SK-N-SH (cell line): ENCODE results near the gene FOXP2. TPM values are rescaled to one million over a fixed set of nuclear protein-coding genes. Genes with fewer than 3 reads are reported as not detected.

ENCODE experiments used
- CTCF ChIA-PET: fragments of 300-600, 350-600 bp; formaldehyde crosslinking; extraction: SDS; loops from one replicate; lab custom pipeline; 2021; lab: Yijun Ruan, JAX
- POLR2A ChIA-PET: fragments of 350-600 bp; sonication (Branson Sonifier 250); formaldehyde crosslinking; extraction: SDS; loops from one replicate; lab custom pipeline; 2020; ENCODE audit warnings: antibody characterized with exemption, inconsistent platforms; lab: Yijun Ruan, JAX
- DNase-seq: peaks from one replicate; pipeline ENCODE4 v3.0.0; 2012
- H2AFZ ChIP-seq: fragments of 200-600 bp; sonication (generic); 2 replicates; pipeline ENCODE4 v1.8.1; 2016; ENCODE audit warnings: antibody characterized with exemption, mild to moderate bottlenecking, low read depth
- H3F3A ChIP-seq: fragments of 200-600 bp; sonication (generic); replicated peaks from 2 replicates; pipeline ENCODE3; 2016; ENCODE audit warnings: antibody characterized with exemption, mild to moderate bottlenecking; ENCODE audit not compliant: insufficient read depth
- H3K27ac ChIP-seq, 2 experiments: fragments of 200-500 bp in 1 of 2; fragments of 200-600 bp in 1 of 2; sonication (Bioruptor generic) in 1 of 2; sonication (generic), shearing (Covaris generic) in 1 of 2; 2 replicates each; pipeline versions ENCODE4 v1.5.1 to v1.6.1; 2014 to 2016; ENCODE audit warnings: low read depth in 2 of 2, inconsistent platforms in 1 of 2, low read length in 1 of 2, mild to moderate bottlenecking in 1 of 2, mixed read lengths in 1 of 2
- H3K27me3 ChIP-seq: fragments of 200-600 bp; sonication (generic), shearing (Covaris generic); 2 replicates; pipeline ENCODE4 v1.6.1; 2016; ENCODE audit warnings: mixed run types; ENCODE audit not compliant: insufficient read depth
- H3K36me3 ChIP-seq, 2 experiments: fragments of 200-500 bp in 1 of 2; fragments of 200-600 bp in 1 of 2; sonication (Bioruptor generic) in 1 of 2; sonication (generic) in 1 of 2; replicated peaks in 1 of 2; 2 replicates each; pipeline versions ENCODE3 to v1.5.1; 2014 to 2016; ENCODE audit warnings: low read length in 1 of 2, mild to moderate bottlenecking in 1 of 2; ENCODE audit not compliant: insufficient read depth in 2 of 2, control insufficient read depth in 1 of 2
- H3K4me1 ChIP-seq, 2 experiments: fragments of 200-500 bp in 1 of 2; fragments of 200-600 bp in 1 of 2; sonication (Bioruptor generic) in 1 of 2; sonication (generic), shearing (Covaris generic) in 1 of 2; 2 replicates each; pipeline versions ENCODE4 v1.5.1 to v1.6.1; 2014 to 2016; ENCODE audit warnings: low read depth in 1 of 2, low read length in 1 of 2, mixed run types in 1 of 2; ENCODE audit not compliant: insufficient read depth in 2 of 2, control insufficient read depth in 1 of 2
- H3K4me2 ChIP-seq: fragments of 200-600 bp; sonication (generic), shearing (Covaris generic); 2 replicates; pipeline ENCODE4 v1.6.1; 2017; ENCODE audit warnings: mixed run types
- H3K4me3 ChIP-seq, 2 experiments: fragments of 200-500 bp in 1 of 2; fragments of 200-600 bp in 1 of 2; sonication (Bioruptor generic) in 1 of 2; sonication (generic), shearing (Covaris generic) in 1 of 2; 2 replicates each; pipeline versions ENCODE4 v1.5.1 to v1.8.1; 2014 to 2016; ENCODE audit warnings: low read depth in 2 of 2, inconsistent platforms in 1 of 2, low read length in 1 of 2, mild to moderate bottlenecking in 1 of 2, mixed read lengths in 1 of 2, moderate library complexity in 1 of 2
- H3K79me2 ChIP-seq: fragments of 200-600 bp; sonication (generic); 2 replicates; pipeline ENCODE4 v1.8.1; 2017; ENCODE audit warnings: mild to moderate bottlenecking; ENCODE audit not compliant: insufficient read depth
- H3K9ac ChIP-seq: fragments of 200-600 bp; sonication (generic); 2 replicates; pipeline ENCODE4 v1.6.1; 2017; ENCODE audit warnings: mixed run types
- H3K9me2 ChIP-seq: fragments of 200-600 bp; sonication (generic); 2 replicates; pipeline ENCODE4 v1.6.1; 2017; ENCODE audit warnings: mixed run types
- H3K9me3 ChIP-seq: fragments of 200-600 bp; sonication (generic); 2 replicates; pipeline ENCODE4 v1.6.1; 2017; ENCODE audit warnings: mixed run types, mild to moderate bottlenecking, moderate library complexity
- H4K20me1 ChIP-seq: fragments of 200-600 bp; sonication (generic); 2 replicates; pipeline ENCODE4 v1.6.1; 2017; ENCODE audit warnings: mild to moderate bottlenecking, mixed run types; ENCODE audit not compliant: insufficient read depth
- CHD2 ChIP-seq: fragments of 150-350 bp; IDR thresholded peaks from 2 replicates; pipeline ENCODE4 v1.6.1; 2018; ENCODE audit warnings: low read length; ENCODE audit not compliant: partially characterized antibody
- CTCF ChIP-seq: fragments of 200-600 bp; sonication (generic); IDR thresholded peaks from 2 replicates; pipeline ENCODE4 v1.6.1; 2017; ENCODE audit warnings: antibody characterized with exemption, mild to moderate bottlenecking, moderate library complexity
- EP300 ChIP-seq, 2 experiments: IDR thresholded peaks; 2 replicates each; pipeline versions ENCODE4 v1.4.0 to v1.6.1; 2012; ENCODE audit warnings: borderline replicate concordance in 1 of 2, low read depth in 1 of 2, low read length in 1 of 2
- FOSL2 ChIP-seq: IDR thresholded peaks from 2 replicates; pipeline ENCODE4 v1.4.0; 2012; ENCODE audit warnings: low read depth, mild to moderate bottlenecking, moderate library complexity, borderline replicate concordance
- FOXM1 ChIP-seq: IDR thresholded peaks from 2 replicates; pipeline ENCODE4 v1.4.0; 2012; ENCODE audit warnings: low read depth, mild to moderate bottlenecking
- JUND ChIP-seq: IDR thresholded peaks from 2 replicates; pipeline ENCODE4 v1.4.0; 2012
- MXI1 ChIP-seq: IDR thresholded peaks from 2 replicates; pipeline ENCODE4 v1.6.1; 2012; ENCODE audit warnings: mild to moderate bottlenecking, low read depth, low read length, improper control_type of control experiment
- POLR2AphosphoS5 ChIP-seq: IDR thresholded peaks from 2 replicates; pipeline ENCODE4 v1.6.1; 2012; ENCODE audit warnings: low read depth, low read length
- RAD21 ChIP-seq: IDR thresholded peaks from 2 replicates; pipeline ENCODE4 v1.6.1; 2012; ENCODE audit warnings: mild to moderate bottlenecking, low read length
- RFX5 ChIP-seq: IDR thresholded peaks from 2 replicates; pipeline ENCODE4 v1.6.1; 2012; ENCODE audit warnings: mild to moderate bottlenecking, improper control_type of control experiment, low read length
- RXRA ChIP-seq: IDR thresholded peaks from 2 replicates; pipeline ENCODE4 v1.4.0; 2012; ENCODE audit warnings: low read depth, mild to moderate bottlenecking, borderline replicate concordance
- USF1 ChIP-seq: IDR thresholded peaks from 2 replicates; pipeline ENCODE4 v1.4.0; 2012; ENCODE audit warnings: low read depth, borderline replicate concordance
- WGBS: methylation state at CpG from one replicate; pipeline ENCODE4 v1.1.6; 2017; ENCODE audit warnings: low lambda C conversion rate; 5-methylcytosine and 5-hydroxymethylcytosine counted together
- polyA plus RNA-seq, 3 experiments: library from polyadenylated mRNA; depleted of rRNA; stranded (reverse); fragments of >200 nt; gene quantifications; 2 replicates each; pipeline ENCODE4 v1.2.3, GENCODE V29; 2012

FOXP2 gene
- polyA plus RNA-seq, 1 of the 3 experiments (the other 2 are of a cell fraction): not detected

GRCh38 chr7:114402876-114403635 lies 11.6 kb upstream of the FOXP2 start:
- Histone ChIP-seq H3F3A (no peaks in the 10 kb centered on the region), H3K4me3 (no peak overlapping the region), H3K79me2 (no peaks in the 10 kb centered on the region), H3K36me3 (no peaks in the 10 kb centered on the region), H2AFZ (no peak overlapping the region), H3K9me3 (no peaks in the 10 kb centered on the region), H3K9ac (no peak overlapping the region)
- DNase-seq: no peak
- POLR2A ChIA-PET: no interaction called here
- CTCF ChIA-PET: interaction anchor here (0.7 kb wide), 1 partner anchor 17 kb away, joined by 3 read pairs; no protein-coding TSS in a partner anchor
- TF ChIP-seq FOXM1 (no peak), USF1 (no peak), FOSL2 (no peak), MXI1 (no peak), RAD21 (no peak), POLR2AphosphoS5 (no peak), EP300 (IDR thresholded peaks at IDR 0.05; ENCODE audit: borderline replicate concordance in 1 of 2, low read depth in 1 of 2, low read length in 1 of 2) (no peak), RFX5 (no peak), CHD2 (no peak), RXRA (no peak)
- TF ChIP-seq, all 33 proteins: peak for 0
- peaks cover 4% of the 10 kb centered on the region; the same call in 1 of the 2 replicates for H3K27me3 ChIP-seq
- H3K4me1 ChIP-seq: no peaks in the 10 kb centered on the region
- H3K27ac ChIP-seq: no peak overlapping the region
- 2% methylated on average over 2 of the region's 2 CpGs for WGBS
- no peak overlapping the region for H3K4me2 ChIP-seq
- no peaks in the 10 kb centered on the region for H4K20me1 ChIP-seq
- H3K9me2 ChIP-seq: no peaks in the 10 kb centered on the region

GRCh38 chr7:114405427-114405826 lies 9.2 kb upstream of the FOXP2 start:
- H3K9me2 ChIP-seq: no peaks in the 10 kb centered on the region
- no peak overlapping the region for H3K4me3 ChIP-seq
- H3K36me3 ChIP-seq: no peaks in the 10 kb centered on the region
- H3K27ac ChIP-seq: no peak overlapping the region
- H3K79me2 ChIP-seq: no peaks in the 10 kb centered on the region
- no peaks in the 10 kb centered on the region for H4K20me1 ChIP-seq
- H2AFZ ChIP-seq: no peak overlapping the region
- H3K4me2 ChIP-seq: no peak overlapping the region
- H3K4me1 ChIP-seq: no peaks in the 10 kb centered on the region
- under 1% methylated on average over 2 of the region's 2 CpGs for WGBS
- no peaks in the 10 kb centered on the region; the same call in 1 of the 2 replicates for H3K27me3 ChIP-seq
- CTCF ChIA-PET: no interaction called here
- no peaks in the 10 kb centered on the region for H3F3A ChIP-seq
- DNase-seq: no peak
- no peak overlapping the region for H3K9ac ChIP-seq
- POLR2A ChIA-PET: no interaction called here
- no peaks in the 10 kb centered on the region for H3K9me3 ChIP-seq
- TF ChIP-seq JUND (no peak), CTCF (peak; percentile 61), RAD21 (peak; percentile 30; the same call in 1 of the 2 replicates)
- TF ChIP-seq, all 33 proteins: peak for 2
